Activated naive CD8-positive, alpha-beta T cell treated with anti-CD3 and anti-CD28 coated beads, Interleukin-2, amount 50 U/mL, for 24 hours (primary cell): ENCODE measurements around the gene SIK1.
"Not testable (repeated sequence)": the region's sequence is repeated elsewhere in the genome, so short reads cannot be mapped to it uniquely, and the experiment has no call there.

Experiments used
- ATAC-seq: fragments of 150-1000 bp; cut with Tn5 transposase; one replicate; pipeline ENCODE4 v1.10.0; 2021
- DNase-seq: peaks from one replicate; pipeline ENCODE4 v3.0.0; 2021
- H3K27ac Mint-ChIP-seq: one replicate; pipeline ENCODE4 v1.8.0; 2021; ENCODE audit warnings: mild to moderate bottlenecking, mixed read lengths
- H3K27me3 Mint-ChIP-seq: one replicate; pipeline ENCODE4 v1.8.0; 2021; ENCODE audit warnings: mixed read lengths
- H3K36me3 Mint-ChIP-seq: one replicate; pipeline ENCODE4 v1.8.0; 2021; ENCODE audit warnings: low read depth, mixed read lengths
- H3K4me1 Mint-ChIP-seq: one replicate; pipeline ENCODE4 v1.8.0; 2021; ENCODE audit warnings: mixed read lengths
- H3K4me3 Mint-ChIP-seq: one replicate; pipeline ENCODE4 v1.8.0; 2021; ENCODE audit warnings: mild to moderate bottlenecking, moderate library complexity, mixed read lengths
- H3K9me3 Mint-ChIP-seq: one replicate; pipeline ENCODE4 v1.8.0; 2021; ENCODE audit warnings: mixed read lengths

SIK1 gene

DNA sequence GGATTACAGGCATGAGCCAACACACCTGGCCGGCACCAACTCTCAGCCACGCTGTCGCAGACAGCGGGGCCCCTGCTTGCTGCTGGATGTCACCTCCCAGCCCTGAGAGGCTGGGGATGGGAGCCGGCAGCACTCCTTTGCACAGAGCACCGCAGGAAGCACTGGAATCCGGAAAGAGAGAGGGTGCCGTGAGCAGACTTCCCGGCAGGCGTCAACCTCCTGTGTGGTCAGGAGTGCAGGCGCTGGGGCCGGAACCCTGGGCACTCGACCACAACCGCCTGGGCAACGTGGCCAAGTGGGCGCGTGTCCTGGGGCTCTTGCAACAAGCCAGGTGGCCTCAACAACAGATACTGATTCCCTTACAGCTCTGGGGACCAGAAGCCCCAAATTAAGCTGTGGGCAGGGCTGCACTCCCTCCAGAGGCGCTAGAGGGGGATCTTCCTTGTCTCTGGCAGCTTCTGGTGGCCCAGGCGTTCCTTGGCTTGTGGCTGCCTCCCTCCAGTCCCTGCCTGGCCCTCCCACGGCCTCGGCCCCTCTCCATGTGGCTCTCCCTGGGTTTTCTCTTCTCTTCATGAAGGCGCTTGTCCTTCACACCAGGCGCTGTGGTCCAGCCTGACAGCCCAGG is 20.5 kb upstream of the SIK1 start:
- not testable (repeated sequence) for ATAC-seq, H3K4me3 Mint-ChIP-seq, H3K4me1 Mint-ChIP-seq, H3K9me3 Mint-ChIP-seq, DNase-seq, H3K27ac Mint-ChIP-seq, H3K27me3 Mint-ChIP-seq, H3K36me3 Mint-ChIP-seq

DNA sequence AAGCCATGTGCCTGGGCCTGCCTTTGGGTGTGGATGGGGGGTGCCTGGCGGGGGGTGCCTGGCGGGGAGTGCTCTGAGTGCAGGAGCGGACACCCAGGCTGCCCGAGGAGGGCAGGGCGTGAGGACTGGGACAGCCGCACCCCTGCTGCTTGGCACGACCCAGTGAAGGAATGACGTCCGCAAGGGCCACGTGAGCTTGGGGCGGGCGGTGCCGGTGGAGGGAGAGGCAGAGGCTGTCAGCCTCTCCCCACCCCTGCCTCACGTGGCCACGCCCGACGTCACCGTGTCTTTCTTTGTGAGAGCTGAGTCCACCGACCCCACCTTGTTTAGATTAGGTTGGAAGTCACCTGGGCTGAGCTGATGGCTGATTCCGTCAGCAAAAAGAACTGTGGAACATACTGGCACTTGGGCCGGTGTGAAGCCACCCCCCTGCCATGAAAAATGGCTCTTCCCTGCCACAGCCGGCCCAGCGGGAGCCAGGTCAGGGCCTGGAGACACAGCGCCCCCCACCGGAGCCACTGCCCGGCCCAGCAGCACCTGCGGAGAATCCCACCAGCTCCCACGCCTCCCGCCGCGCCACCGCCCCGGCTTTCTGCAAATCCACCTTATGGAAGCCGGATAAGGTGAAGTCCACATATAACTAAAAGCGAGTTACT is 19.5 kb upstream of the SIK1 start:
- H3K27ac Mint-ChIP-seq, H3K9me3 Mint-ChIP-seq, H3K27me3 Mint-ChIP-seq, H3K4me1 Mint-ChIP-seq, DNase-seq, ATAC-seq, H3K36me3 Mint-ChIP-seq, H3K4me3 Mint-ChIP-seq: not testable (repeated sequence)

DNA sequence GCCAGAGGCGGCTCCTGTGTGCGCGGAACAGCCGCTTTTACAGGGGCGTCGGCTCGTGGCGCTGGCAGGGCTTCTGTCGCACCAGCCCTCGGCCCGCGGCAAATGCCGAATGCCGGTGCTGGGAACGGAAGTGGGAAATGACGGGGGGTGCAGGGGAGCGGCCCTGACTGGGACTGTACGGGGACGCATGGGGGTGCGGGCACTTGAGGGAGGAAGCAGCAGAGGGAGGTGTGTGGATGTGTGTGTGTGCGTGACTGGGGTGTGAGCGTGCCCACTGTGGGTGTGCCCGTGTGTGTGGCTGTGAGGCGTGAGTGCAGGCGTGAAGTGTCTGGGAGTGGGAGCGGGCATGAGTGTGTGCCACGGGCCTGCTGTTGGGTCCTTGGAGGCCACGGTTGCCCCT is 17.6 kb upstream of the SIK1 start:
- H3K36me3 Mint-ChIP-seq, H3K27ac Mint-ChIP-seq, H3K4me3 Mint-ChIP-seq, H3K4me1 Mint-ChIP-seq, DNase-seq, ATAC-seq, H3K27me3 Mint-ChIP-seq, H3K9me3 Mint-ChIP-seq: not testable (repeated sequence)

DNA sequence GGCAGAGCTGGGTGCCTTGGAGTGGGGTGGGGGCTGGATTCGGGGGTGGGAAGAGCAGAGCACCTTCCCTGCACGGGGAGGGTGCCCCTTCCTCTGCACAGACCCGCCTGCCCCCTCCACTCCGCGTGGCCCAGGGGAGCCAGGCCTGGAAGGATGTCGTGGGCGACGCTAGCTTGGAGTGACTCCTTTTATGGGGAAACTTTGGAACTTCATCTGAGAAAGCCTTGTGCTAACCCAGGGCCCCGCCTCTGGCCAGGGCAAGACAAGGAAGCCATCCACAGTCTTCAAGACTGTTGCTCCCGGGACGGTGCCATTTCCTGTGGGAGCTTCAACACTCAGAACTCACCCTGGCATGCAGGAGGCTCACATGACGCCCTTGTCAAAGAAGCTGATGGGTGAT is 15.6 kb upstream of the SIK1 start:
- DNase-seq, H3K4me1 Mint-ChIP-seq, ATAC-seq, H3K9me3 Mint-ChIP-seq, H3K27ac Mint-ChIP-seq, H3K27me3 Mint-ChIP-seq, H3K36me3 Mint-ChIP-seq, H3K4me3 Mint-ChIP-seq: not testable (repeated sequence)

DNA sequence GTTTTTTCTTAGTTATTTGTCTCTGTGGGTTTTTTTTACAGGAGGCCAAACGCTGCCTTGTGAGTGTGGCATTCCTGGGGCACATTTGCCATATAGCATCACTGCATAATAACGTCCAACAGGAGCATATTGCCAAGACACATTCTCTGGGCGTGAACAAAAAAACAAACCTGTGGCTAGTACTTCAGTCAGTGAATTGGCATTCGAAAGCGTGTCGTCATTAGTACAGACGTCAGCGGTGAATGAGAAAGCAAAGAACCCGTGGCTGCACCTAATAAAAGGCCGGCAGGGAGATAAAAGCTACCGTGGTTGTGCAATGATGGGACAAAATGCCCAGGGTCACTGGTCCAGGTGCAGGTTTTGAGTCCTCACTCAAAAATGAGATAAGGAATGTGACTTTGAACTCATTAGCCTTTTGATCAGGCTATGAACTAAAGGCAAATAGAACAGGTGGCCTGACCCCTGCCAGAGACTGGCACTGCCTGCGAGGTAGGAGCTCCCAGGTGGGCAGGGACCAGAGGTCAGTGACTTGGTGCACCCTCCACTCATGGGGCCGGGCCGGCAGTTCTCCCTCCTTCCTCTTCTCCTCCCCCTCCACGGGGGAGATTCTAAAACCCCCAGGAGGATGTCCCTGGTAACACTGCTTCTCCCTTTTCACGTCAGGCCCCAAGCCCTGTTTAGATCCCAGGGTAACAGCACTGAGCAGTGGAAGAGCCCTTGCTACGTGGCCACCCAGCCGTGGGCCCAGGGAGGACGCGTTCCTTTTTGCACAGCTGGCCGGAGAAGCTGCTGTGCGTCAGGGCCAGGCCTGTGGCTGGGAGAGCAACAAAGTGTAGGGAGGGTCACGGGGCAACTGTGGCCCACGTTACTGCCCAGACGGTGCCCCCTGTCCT is 14.2 kb upstream of the SIK1 start:
- H3K36me3 Mint-ChIP-seq, H3K27me3 Mint-ChIP-seq, ATAC-seq, DNase-seq, H3K4me1 Mint-ChIP-seq, H3K9me3 Mint-ChIP-seq, H3K4me3 Mint-ChIP-seq, H3K27ac Mint-ChIP-seq: not testable (repeated sequence)

DNA sequence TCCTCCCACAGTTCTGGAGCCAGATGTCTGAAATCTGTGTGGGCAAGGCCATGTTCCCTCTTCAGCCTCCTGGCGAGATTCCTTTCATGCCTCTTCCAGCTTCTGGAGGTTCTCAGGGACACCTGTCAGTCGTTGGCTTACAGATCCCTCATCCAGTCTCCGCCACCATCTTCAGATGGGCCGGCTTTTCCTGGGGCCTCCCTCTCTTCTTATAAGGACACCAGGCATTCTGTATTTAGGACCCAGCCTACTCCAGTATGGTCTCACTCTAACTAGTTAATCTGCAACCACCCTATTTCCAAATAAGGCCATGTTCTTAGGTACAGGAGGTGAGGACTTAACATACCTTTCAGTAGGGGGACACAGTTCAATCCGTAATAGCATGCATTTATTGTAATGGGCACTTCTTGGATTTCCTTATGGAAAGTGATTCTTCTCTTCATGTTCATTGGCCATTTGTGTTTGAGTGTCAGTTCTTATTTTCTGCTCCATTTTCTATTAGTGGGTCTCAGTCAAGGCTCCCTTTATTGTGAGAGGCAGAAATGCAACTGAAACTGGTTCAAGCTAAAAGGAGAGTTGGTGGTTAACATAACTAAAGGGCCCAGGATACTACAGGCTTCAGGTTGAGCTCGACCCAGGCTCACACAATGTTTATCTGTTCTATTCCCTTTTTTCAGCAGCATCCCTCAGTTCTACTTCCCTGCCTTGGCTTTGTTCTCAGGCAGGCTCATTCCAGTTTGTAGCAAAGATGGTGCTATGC is 12.6 kb upstream of the SIK1 start:
- not testable (repeated sequence) for H3K4me3 Mint-ChIP-seq, H3K36me3 Mint-ChIP-seq, H3K4me1 Mint-ChIP-seq, H3K9me3 Mint-ChIP-seq, ATAC-seq, H3K27me3 Mint-ChIP-seq, DNase-seq, H3K27ac Mint-ChIP-seq

DNA sequence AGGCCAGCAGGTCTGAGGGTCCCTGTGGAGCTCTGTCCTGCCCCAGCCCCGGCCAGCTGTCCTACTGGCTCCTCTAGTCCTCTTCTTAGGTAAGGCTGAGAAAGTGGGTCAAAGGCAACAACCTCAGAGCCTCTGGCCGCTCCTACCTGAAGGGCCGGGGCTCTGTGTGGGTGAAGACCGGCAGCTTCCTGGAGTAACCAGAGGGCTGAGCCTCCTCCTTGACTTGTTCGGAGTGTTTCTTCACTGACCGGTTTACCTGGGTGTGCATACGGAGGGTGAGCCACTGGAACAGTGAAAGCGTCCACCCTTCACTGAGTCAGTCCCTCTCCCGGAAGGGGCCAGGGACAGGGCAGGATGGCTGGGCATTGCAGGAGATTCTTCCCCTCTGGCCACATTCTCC is 9.3 kb upstream of the SIK1 start:
- not testable (repeated sequence) for H3K9me3 Mint-ChIP-seq, ATAC-seq, H3K4me3 Mint-ChIP-seq, H3K27ac Mint-ChIP-seq, H3K4me1 Mint-ChIP-seq, DNase-seq, H3K36me3 Mint-ChIP-seq, H3K27me3 Mint-ChIP-seq

DNA sequence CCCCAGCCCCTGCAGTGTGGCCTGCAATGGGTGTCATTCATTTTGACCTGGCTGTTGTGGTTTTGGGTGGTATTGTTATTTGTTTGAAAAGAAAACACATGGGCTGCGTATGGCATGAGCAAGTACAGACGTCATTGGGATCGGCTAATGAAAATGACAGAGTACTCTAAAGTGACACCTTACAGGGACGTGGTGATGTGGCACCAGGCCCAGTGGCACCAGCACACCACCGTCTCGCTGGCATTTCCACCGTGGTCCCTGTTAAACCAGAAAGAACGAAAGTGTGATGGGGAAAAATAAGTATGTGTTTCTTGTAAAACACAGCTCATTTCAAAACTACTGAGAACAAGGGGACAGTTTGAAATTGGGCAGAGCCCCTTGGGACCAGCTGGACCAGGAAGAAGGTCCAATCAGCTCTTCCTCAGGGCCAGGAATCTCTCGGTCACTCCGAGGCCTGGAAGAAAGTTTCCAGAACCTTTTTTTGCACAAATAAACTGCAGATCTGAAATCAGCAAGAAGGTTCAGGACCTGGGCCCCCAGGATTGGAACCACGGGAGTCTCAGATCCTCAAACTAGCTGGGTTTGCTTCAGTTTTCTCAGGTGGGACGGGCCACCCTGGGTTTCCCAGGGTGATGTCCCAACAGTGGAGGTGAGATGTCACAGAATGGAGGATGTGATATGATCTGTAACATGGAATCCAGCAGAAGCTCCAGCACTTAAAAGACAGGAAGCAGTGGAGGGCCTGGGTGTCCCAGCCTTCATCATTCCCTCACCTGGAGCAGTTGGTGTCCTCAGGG is 6.6 kb upstream of the SIK1 start:
- H3K27ac Mint-ChIP-seq, H3K27me3 Mint-ChIP-seq, ATAC-seq, DNase-seq, H3K4me3 Mint-ChIP-seq, H3K9me3 Mint-ChIP-seq, H3K36me3 Mint-ChIP-seq, H3K4me1 Mint-ChIP-seq: not testable (repeated sequence)

DNA sequence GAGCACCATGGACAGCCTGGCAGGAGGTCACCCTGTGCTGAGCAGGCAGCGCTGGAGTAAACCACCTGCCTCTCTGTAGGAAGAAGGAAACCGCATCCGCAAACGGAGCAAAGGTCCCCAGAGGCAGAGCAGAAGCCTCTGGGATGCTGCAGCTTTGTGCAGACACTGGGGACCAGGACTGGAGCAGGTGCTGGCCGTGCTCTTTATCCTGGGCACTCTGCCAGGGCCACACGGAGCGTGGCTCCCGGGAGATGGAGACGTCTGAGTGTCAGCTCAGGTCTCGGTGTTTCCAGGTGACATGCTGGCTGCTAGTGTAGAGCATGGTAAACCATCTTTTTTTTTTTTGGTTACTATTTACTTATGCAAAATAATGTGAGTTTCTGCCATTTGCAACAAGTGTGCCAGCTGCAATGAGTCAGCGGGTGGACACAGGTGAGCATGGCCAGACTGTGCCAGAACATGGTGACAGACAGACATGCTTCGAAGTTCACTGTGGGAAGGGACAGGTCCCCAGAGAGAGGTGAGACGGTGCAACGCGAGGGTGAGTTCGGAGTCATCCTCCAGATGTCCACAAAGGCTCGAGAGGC is 4.0 kb upstream of the SIK1 start:
- H3K27me3 Mint-ChIP-seq, H3K4me3 Mint-ChIP-seq, H3K9me3 Mint-ChIP-seq, H3K27ac Mint-ChIP-seq, H3K4me1 Mint-ChIP-seq, ATAC-seq, H3K36me3 Mint-ChIP-seq, DNase-seq: not testable (repeated sequence)

DNA sequence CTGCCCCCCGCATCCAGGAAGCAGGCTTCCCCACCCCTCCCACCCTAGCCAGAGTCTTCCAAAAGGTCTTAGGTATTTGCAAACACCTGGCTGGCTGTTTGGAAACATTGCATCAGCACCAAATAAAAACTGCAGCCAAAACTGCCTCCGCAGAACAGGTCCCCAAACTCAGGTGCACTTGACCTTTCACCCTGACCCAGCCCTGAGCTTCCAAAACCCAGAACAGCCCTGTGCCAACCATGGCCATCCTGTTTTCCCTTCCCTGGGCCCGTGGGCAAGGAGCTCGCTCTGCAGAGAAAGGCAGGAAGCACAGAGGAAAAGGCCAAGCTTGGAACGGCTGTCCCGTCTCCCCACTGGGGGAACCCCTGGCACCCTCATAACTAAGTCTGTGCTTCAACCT is 2.0 kb upstream of the SIK1 start:
- H3K9me3 Mint-ChIP-seq, H3K4me1 Mint-ChIP-seq, H3K4me3 Mint-ChIP-seq, ATAC-seq, H3K27me3 Mint-ChIP-seq, H3K27ac Mint-ChIP-seq, DNase-seq, H3K36me3 Mint-ChIP-seq: not testable (repeated sequence)

DNA sequence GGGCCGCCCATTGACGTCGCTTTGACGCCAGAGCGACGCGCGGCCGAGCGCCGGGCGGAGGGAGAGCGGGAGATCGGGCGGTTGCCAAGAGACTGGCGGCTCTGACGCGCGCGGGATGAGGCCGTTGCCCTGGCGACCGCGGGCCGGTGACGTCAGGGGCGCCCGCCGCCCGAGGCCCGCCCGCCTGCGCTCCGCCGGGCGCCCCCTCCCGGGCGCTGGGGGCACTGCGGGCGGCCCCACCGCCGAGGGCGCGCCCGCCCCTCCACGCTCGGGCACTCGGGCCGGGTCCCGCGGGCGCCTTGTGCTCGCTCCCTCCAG is 270 bp upstream of the SIK1 start:
- not testable (repeated sequence) for H3K4me3 Mint-ChIP-seq, H3K9me3 Mint-ChIP-seq, H3K27me3 Mint-ChIP-seq, DNase-seq, H3K4me1 Mint-ChIP-seq, H3K27ac Mint-ChIP-seq, H3K36me3 Mint-ChIP-seq
- peak; percentile 94 for ATAC-seq

DNA sequence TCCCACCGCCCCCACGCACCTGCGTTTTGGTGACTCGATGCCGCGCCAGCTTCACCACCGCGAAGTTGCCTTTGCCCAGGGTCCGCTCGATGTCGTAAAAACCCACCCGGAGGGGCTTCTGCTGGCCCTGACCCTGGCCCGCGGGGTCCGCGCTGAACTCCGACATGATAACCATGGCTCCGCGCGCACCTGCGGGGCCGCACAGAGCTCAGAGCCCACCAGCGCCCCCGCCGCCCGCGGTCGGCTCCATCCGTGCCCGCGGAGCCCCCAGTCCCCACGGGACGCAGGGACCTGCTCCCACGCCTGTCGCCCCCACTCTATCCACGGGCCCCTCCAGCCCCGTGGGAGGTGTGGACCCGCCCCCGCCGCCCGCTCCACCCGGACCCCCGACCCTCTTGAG is 927 bp downstream of the SIK1 start:
- not testable (repeated sequence) for H3K27ac Mint-ChIP-seq, ATAC-seq, H3K4me3 Mint-ChIP-seq, DNase-seq, H3K9me3 Mint-ChIP-seq, H3K4me1 Mint-ChIP-seq, H3K27me3 Mint-ChIP-seq, H3K36me3 Mint-ChIP-seq

DNA sequence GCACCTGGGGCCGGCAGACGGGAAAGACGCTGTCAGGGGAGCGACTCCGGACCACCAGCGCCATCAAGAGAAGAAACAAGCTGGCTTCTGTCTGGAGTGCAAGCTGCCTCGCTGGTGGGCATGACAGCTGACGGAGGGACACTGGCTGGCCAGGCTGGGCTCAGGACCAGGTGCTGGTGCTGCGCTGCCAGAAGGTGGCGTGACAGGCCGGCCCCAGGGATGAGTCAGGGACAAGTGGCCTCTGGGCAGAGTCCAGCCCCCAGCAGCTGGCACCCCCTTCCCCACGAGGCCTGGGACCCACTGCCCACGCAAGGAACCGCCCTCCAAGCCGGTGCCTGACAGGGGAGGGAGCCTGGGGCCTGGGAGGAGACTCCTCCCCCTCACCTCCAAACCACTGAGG is 7.5 kb downstream of the SIK1 start:
- not testable (repeated sequence) for H3K36me3 Mint-ChIP-seq, ATAC-seq, H3K27me3 Mint-ChIP-seq, H3K9me3 Mint-ChIP-seq, H3K4me3 Mint-ChIP-seq, H3K27ac Mint-ChIP-seq, DNase-seq, H3K4me1 Mint-ChIP-seq

DNA sequence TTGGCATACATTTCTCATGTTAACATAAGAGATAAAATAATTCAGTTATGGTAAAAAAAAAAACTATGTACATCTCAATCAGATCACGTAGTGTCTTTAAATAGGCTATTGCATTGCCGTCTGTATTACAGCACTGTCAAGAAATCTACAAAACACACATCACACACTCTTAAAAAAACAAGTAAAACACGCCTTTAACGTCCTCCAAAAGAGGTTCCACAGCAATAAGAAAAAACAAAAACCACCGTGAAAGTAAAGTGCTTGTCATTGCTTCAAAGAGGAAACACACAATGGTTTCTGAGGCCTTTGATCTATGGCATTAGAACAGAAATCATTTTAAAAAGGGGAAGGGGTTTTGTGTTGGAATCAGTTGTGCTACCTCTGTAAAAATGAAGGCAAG is 12.4 kb downstream of the SIK1 start:
- DNase-seq, H3K36me3 Mint-ChIP-seq, H3K9me3 Mint-ChIP-seq, H3K27ac Mint-ChIP-seq, ATAC-seq, H3K27me3 Mint-ChIP-seq, H3K4me3 Mint-ChIP-seq, H3K4me1 Mint-ChIP-seq: not testable (repeated sequence)
